ENCODE results near the gene UBAP2.
"Not testable (repeated sequence)": the region's sequence is repeated elsewhere in the genome, so short reads cannot be mapped to it uniquely, and the experiment has no call there.

The UBAP2 gene

DNA sequence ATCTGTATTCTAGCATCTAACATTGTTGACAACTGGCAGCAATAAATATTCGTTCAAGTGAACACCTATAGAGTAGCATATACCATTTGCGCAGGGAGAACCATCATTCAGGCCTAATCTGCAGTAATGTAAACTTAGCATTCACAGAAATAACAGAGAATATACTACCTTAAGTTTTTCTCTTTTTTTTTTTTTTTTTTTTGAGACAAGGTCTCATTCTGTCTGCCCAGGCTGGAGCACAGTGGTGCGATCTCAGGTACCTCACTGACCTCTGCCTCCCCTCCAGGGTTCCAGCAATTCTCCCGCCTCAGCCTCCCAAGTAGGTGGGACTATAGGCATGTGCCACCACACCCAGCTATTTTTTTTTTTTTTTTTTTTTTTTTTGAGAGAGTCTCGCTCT, 12.1 kb downstream of the UBAP2 start:
- Mint-ChIP-seq H3K27ac (no peak overlapping the region), H3K4me1 (ENCODE audit: low read depth) (peaks cover 10% of the 10 kb centered on the region), H3K9me3 (no peaks in the 10 kb centered on the region), H3K36me3 (ENCODE audit: low read depth) (peaks cover 25% of the 10 kb centered on the region), H3K27me3 (ENCODE audit: low read depth) (no peaks in the 10 kb centered on the region), H3K4me3 (no peak overlapping the region)
- DNase-seq (ENCODE audit: low spot score), result no peak

DNA sequence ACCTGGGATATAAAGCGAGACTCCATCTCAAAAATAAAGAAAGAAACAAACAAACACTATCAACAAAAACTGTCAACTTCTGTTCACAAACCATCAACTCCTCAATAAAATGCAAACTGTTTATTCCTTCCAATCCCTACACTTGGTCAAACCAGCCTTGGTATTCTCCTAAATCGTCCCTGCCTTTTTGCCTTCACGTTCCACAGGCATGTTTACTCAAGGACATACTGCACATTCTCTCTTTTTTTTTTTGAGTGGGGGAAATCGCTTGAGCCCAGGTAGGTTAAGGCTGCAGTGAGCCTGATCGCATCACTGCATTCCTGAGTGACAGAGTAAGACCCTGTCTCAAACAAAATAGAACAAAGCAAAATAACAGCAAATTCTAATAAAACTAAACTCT, 13.0 kb downstream of the UBAP2 start:
- Mint-ChIP-seq H3K9me3 (no peaks in the 10 kb centered on the region), H3K36me3 (ENCODE audit: low read depth) (peaks cover 24% of the 10 kb centered on the region), H3K4me3 (no peak overlapping the region), H3K27me3 (ENCODE audit: low read depth) (no peaks in the 10 kb centered on the region), H3K27ac (no peak overlapping the region), H3K4me1 (ENCODE audit: low read depth) (peaks cover 10% of the 10 kb centered on the region)
- no peak for DNase-seq (ENCODE audit: low spot score)

DNA sequence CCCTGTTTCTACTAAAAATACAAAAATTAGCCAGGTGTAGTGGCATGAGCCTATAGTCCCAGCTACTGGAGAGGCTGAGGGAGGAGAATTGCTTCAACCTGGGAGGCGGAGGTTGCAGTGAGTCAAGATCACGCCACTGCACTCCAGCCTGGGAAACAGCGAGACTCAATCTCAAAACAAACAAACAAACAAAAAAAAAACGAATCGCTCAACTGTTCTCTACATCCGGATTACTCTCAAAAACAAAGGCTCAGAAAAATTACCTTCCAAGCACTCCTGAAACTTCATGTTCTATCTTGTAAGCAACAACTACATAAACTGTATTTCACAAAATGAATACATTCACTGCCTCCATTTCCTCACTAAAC, 14.0 kb downstream of the UBAP2 start:
- H3K36me3 Mint-ChIP-seq (ENCODE audit: low read depth), result peaks cover 24% of the 10 kb centered on the region
- H3K27me3 Mint-ChIP-seq (ENCODE audit: low read depth), result no peaks in the 10 kb centered on the region
- H3K27ac Mint-ChIP-seq, result no peak overlapping the region
- H3K4me3 Mint-ChIP-seq, result no peak overlapping the region
- peaks cover 10% of the 10 kb centered on the region for H3K4me1 Mint-ChIP-seq (ENCODE audit: low read depth)
- no peak for DNase-seq (ENCODE audit: low spot score)
- H3K9me3 Mint-ChIP-seq, result no peaks in the 10 kb centered on the region

DNA sequence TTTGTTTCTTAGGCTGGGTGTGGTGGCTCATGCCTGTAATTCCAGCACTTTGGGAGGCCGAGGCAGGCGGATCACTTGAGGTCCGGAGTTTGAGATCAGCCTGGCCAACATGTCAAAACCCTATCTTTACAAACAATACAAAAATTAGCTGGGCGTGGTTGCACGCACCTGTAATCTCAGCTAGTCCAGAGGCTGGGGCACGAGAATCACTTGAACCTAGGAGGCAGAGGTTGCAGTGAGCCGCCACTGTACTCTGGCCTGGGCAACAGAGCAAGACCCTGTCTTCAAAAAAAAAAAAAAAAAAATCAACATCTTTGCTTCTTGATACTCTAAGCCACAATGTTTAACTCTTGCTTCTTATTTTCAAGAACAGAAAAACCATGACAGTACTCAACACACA, 16.1 kb downstream of the UBAP2 start:
- no peak overlapping the region for H3K27ac Mint-ChIP-seq

DNA sequence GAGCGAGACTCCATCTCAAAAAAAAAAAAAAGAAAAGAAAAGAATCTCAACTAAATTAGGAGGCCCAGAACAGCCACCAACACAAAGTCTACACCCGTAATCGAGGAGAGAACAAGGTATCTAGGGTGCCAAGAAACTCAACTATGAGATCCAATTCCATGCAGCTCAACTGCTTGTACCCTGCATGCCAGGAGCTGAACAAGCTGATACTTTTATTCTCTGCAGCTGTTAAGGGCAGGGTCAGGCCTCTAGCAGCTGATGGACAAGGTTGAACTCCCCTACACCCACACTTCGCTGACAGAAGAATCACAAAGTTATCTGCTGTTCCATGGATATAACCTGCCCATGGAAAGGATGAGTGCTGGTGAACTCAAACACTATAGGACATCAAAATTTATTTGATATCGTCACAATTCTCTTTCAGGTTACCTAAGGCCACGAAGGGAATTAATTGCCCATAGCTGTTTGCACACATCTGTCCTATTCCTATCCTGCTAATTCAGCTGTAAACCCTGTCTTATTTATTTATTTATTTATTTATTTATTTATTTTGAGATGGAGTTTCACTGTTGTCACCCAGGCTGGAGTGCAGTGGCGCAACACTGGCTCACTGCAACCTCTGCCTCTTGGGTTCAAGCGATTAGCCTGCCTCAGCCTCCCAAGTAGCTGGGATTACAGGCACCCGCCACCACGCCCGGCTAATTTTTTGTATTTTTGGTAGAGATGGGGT, 20.7 kb downstream of the UBAP2 start:
- DNase-seq (ENCODE audit: low spot score), result no peak
- Mint-ChIP-seq H3K9me3 (no peaks in the 10 kb centered on the region), H3K27me3 (ENCODE audit: low read depth) (no peaks in the 10 kb centered on the region), H3K4me1 (ENCODE audit: low read depth) (peaks cover 11% of the 10 kb centered on the region), H3K27ac (no peak overlapping the region), H3K4me3 (no peak overlapping the region), H3K36me3 (ENCODE audit: low read depth) (peaks cover 13% of the 10 kb centered on the region)

More for the DNA sequence above, 16.1 kb downstream of the UBAP2 start:
- Mint-ChIP-seq H3K9me3 (no peaks in the 10 kb centered on the region), H3K27me3 (ENCODE audit: low read depth) (no peaks in the 10 kb centered on the region), H3K36me3 (ENCODE audit: low read depth) (peaks cover 20% of the 10 kb centered on the region), H3K4me1 (ENCODE audit: low read depth) (peaks cover 10% of the 10 kb centered on the region), H3K4me3 (no peak overlapping the region)
- DNase-seq (ENCODE audit: low spot score), result no peak

DNA sequence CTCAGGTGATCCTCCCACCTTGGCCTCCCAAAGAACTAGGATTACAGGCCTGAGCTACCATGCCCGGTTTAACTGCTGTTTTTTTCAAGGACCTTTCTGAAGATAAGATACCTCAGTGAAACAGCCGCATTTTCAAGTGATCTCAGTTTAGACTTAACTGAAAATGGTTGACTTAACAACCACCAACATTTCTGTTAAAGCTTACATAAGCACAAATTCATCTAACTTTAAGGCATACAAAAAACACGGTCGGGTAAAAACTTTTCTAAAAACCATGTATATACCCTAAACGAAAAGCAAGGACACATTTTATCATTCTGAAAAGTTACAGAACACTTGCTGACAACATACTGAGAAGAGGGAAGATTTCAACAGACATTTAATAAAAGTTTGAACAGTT, 22.9 kb downstream of the UBAP2 start:
- Mint-ChIP-seq H3K36me3 (ENCODE audit: low read depth) (peaks cover 4% of the 10 kb centered on the region), H3K4me1 (ENCODE audit: low read depth) (peaks cover 10% of the 10 kb centered on the region), H3K27ac (no peak overlapping the region), H3K9me3 (no peaks in the 10 kb centered on the region), H3K4me3 (no peak overlapping the region), H3K27me3 (ENCODE audit: low read depth) (no peaks in the 10 kb centered on the region)
- DNase-seq (ENCODE audit: low spot score), result no peak

DNA sequence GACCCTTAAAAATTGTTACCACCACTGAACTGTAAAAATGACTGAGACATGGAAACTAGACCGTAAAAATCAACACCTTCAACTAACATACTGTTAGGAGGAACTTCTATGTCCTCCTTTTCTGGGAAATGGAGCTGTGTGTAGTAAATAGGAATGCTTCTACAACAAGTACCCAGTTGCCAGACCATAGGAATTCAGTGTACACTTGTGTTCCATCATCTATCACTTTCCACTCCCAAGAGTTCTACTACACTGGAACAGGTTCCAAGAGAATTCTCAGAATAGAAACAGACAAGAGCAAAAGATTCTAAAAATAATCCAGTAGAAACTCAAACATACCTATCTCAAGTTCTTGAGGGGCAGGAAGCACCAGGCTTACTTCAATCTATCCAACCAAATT, 23.6 kb downstream of the UBAP2 start:
- peaks cover 10% of the 10 kb centered on the region for H3K4me1 Mint-ChIP-seq (ENCODE audit: low read depth)
- no peak overlapping the region for H3K4me3 Mint-ChIP-seq
- DNase-seq (ENCODE audit: low spot score), result no peak
- no peaks in the 10 kb centered on the region for H3K9me3 Mint-ChIP-seq
- peaks cover 5% of the 10 kb centered on the region for H3K36me3 Mint-ChIP-seq (ENCODE audit: low read depth)
- peak overlapping the region; percentile 41 for H3K27ac Mint-ChIP-seq
- no peaks in the 10 kb centered on the region for H3K27me3 Mint-ChIP-seq (ENCODE audit: low read depth)

DNA sequence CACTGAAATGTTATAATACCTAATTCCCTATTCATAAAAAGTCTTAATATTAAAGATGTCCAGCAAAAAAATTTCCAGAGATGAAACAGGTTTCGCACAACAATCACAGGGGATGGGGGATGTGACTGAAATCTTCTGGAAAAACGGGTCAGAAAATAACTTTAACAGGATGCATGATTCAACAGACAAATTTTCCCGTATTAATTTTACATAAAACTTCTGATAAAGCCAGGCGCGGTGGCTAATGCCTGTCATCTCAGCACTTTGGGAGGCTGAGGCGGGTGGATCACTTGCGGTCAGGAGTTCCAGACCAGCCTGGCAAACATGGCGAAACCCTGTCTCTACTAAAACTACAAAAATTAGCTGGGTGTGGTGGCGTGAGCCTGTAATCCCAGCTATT, 24.2 kb downstream of the UBAP2 start:
- not testable (repeated sequence) for H3K27ac Mint-ChIP-seq; H3K27me3 Mint-ChIP-seq (ENCODE audit: low read depth); H3K4me1 Mint-ChIP-seq (ENCODE audit: low read depth); H3K4me3 Mint-ChIP-seq; DNase-seq (ENCODE audit: low spot score); H3K36me3 Mint-ChIP-seq (ENCODE audit: low read depth); H3K9me3 Mint-ChIP-seq

DNA sequence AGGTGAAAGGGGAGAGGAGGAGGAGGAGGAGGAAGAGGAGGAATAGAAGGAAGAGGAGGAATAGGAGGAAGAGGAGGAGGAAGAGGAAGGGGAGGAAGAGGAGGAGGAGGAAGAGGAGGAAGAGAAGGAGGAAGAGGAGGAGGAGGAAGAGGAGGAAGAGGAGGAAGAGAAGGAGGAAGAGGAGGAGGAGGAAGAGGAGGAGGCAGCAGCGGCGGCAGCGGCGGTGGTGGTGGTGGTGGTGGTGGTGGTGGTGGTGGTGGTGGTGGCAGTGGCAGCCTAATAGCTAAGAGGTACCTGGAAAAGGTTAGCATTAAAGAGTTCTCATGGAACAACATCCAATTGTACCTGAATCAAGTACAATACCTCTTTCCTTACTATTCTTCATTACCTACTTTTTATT, 32.5 kb downstream of the UBAP2 start:
- H3K4me3 Mint-ChIP-seq, result no peak overlapping the region
- H3K4me1 Mint-ChIP-seq (ENCODE audit: low read depth), result no peaks in the 10 kb centered on the region
- peaks cover 14% of the 10 kb centered on the region for H3K36me3 Mint-ChIP-seq (ENCODE audit: low read depth)
- H3K27ac Mint-ChIP-seq, result peak overlapping the region; percentile 62
- H3K27me3 Mint-ChIP-seq (ENCODE audit: low read depth), result no peaks in the 10 kb centered on the region
- DNase-seq (ENCODE audit: low spot score), result no peak
- no peaks in the 10 kb centered on the region for H3K9me3 Mint-ChIP-seq

DNA sequence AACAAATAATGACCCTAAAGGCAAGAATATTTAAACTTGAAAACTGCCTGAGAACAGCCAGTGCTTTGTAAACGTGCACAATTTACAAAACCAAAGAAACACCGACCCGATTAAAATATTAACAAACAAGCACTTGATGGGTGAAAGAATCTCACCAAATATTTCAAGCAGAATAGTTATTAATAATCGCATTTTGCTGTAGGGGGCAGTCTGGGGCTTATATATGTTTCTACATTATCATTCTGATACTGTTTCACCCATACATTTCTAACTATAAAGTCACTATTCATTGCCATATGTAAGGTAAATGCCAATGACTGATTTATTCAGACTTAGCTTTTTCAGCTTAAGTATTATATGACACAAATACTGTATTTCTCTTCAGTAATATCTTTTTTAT, 37.7 kb downstream of the UBAP2 start:
- H3K36me3 Mint-ChIP-seq (ENCODE audit: low read depth), result peaks cover 14% of the 10 kb centered on the region
- H3K27ac Mint-ChIP-seq, result no peak overlapping the region
- H3K4me1 Mint-ChIP-seq (ENCODE audit: low read depth), result no peaks in the 10 kb centered on the region
- H3K9me3 Mint-ChIP-seq, result no peaks in the 10 kb centered on the region
- no peak for DNase-seq (ENCODE audit: low spot score)
- no peaks in the 10 kb centered on the region for H3K27me3 Mint-ChIP-seq (ENCODE audit: low read depth)
- H3K4me3 Mint-ChIP-seq, result no peak overlapping the region

DNA sequence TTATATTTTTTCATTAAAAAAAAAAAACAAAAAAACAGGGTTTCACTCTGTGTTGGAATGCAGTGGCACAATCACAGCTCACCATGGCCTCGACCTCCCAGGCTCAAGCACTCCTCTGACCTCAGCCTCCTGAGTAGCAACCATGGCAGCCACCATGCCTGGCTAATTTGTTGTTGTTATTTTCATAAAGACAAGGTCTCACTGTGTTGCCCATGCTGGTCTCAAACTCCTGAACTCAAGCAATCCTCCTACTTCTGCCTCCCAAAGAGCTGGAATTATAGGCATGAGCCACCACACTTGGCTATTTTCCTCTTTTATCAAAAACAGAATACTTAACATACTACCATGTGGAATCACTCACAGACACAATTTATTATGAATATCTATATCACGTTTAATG, 46.7 kb downstream of the UBAP2 start:
- DNase-seq (ENCODE audit: low spot score), result no peak
- Mint-ChIP-seq H3K27ac (no peak overlapping the region), H3K9me3 (no peaks in the 10 kb centered on the region), H3K27me3 (ENCODE audit: low read depth) (no peaks in the 10 kb centered on the region), H3K4me1 (ENCODE audit: low read depth) (peaks cover 2% of the 10 kb centered on the region), H3K4me3 (no peak overlapping the region), H3K36me3 (ENCODE audit: low read depth) (peaks cover 21% of the 10 kb centered on the region)

DNA sequence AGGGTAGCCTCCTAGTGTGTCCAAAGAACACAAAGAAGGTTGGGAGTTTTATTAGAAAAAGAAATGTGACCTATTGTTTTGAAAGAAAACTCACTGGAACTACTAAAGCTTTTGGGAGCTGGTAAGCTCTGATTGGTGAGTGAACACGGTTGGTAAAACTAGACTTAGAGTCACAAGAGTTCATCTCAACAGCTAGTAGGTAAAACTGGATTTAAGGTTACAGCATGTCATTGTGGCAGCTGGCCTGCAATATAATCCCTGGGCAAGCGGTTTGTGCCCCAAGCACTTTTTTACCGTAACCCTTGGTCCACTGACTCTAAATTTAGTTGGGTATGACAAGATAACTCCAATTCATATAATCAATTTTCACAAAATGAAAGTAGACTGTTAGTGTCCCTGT, 47.4 kb downstream of the UBAP2 start:
- no peak for DNase-seq (ENCODE audit: low spot score)
- Mint-ChIP-seq H3K27me3 (ENCODE audit: low read depth) (no peaks in the 10 kb centered on the region), H3K4me1 (ENCODE audit: low read depth) (peaks cover 2% of the 10 kb centered on the region), H3K36me3 (ENCODE audit: low read depth) (peaks cover 24% of the 10 kb centered on the region), H3K9me3 (no peaks in the 10 kb centered on the region), H3K27ac (no peak overlapping the region), H3K4me3 (no peak overlapping the region)

DNA sequence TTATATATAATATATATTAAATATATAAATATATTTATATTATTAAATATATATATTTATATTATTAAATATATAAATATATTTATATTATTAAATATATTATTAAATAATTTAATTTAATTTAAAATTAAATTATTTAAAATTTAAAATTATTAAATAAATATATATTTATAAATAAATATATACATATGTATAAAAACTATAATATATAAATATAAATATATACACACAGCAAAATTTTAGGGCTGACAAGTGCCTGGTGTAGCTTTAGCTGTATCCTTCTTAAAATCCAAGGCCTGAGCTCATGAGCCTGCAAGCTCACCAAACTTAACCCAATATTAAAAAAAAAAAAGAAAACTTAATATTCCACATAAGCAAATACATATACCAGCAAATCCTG, 53.2 kb downstream of the UBAP2 start:
- no peak for DNase-seq (ENCODE audit: low spot score)
- H3K9me3 Mint-ChIP-seq, result no peaks in the 10 kb centered on the region
- H3K27me3 Mint-ChIP-seq (ENCODE audit: low read depth), result no peaks in the 10 kb centered on the region
- peaks cover 28% of the 10 kb centered on the region for H3K36me3 Mint-ChIP-seq (ENCODE audit: low read depth)
- H3K27ac Mint-ChIP-seq, result no peak overlapping the region
- H3K4me1 Mint-ChIP-seq (ENCODE audit: low read depth), result no peaks in the 10 kb centered on the region
- H3K4me3 Mint-ChIP-seq, result no peak overlapping the region

DNA sequence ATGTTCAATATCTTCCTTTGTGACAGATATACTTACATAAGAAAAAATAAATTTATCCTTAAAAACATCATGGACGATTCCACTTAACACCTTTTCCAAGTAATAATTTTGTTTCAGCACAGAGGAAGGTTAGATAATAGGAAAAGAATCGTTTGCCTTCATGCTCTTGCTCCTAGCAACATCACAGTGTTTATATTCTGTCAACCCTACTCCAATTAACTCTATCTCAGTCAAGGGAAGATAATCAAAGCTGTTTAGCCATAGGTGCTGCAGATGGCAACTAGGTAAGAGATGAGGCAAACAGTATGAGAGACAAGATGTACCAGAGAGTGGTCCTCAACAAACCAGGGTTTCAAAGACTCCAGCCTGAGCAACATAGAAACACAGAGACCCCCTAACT, 55.6 kb downstream of the UBAP2 start:
- no peak for DNase-seq (ENCODE audit: low spot score)
- Mint-ChIP-seq H3K36me3 (ENCODE audit: low read depth) (peaks cover 36% of the 10 kb centered on the region), H3K4me3 (no peak overlapping the region), H3K27me3 (ENCODE audit: low read depth) (no peaks in the 10 kb centered on the region), H3K27ac (no peak overlapping the region), H3K4me1 (ENCODE audit: low read depth) (peaks cover 10% of the 10 kb centered on the region), H3K9me3 (no peaks in the 10 kb centered on the region)

DNA sequence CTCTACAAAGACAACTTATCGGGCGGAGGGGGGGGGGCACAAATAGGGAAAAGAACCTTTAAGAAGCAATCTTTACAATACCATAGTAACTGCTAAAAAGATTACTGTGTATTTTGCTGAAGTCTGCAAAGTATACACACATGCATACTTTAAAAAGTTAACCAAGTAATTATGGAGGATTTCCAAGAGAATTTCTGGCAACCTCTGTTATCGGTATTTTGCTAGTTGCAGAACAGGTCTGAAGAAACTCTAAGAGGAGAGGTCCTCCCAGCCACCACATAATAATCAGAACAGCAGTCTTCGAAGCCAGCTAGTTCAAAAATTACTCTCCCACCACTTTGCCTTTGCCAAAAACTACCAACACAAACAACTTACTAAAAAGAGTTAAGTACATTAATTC, 56.1 kb downstream of the UBAP2 start:
- Mint-ChIP-seq H3K27ac (no peak overlapping the region), H3K27me3 (ENCODE audit: low read depth) (no peaks in the 10 kb centered on the region), H3K4me3 (no peak overlapping the region), H3K4me1 (ENCODE audit: low read depth) (peaks cover 10% of the 10 kb centered on the region), H3K9me3 (no peaks in the 10 kb centered on the region), H3K36me3 (ENCODE audit: low read depth) (peaks cover 34% of the 10 kb centered on the region)
- DNase-seq (ENCODE audit: low spot score), result no peak

Measured in T-helper 2 cell treated with Interferon-gamma antibody and Interleukin-4, amounts not matched to agents 5 μg/mL and 100 μg/mL, for 36 hours (primary cell).